Peyer's patch (tissue), 4 donors: ENCODE results near the gene PTGER3.

Source experiments
- CTCF ChIP-seq, 6 experiments: fragments of 450-650 bp in 4 of 6; fragments of 200-600 bp in 2 of 6; sonication (generic) in 1 of 6; IDR thresholded peaks; one replicate each; pipeline ENCODE4 v1.5.1; 2017 to 2019; ENCODE audit warnings: antibody characterized with exemption in 6 of 6, mild to moderate bottlenecking in 3 of 6, moderate library complexity in 1 of 6
- POLR2A ChIP-seq, 2 donors: fragments of 450-650 bp; IDR thresholded peaks; one replicate each; pipeline ENCODE4 v1.5.1; 2017; ENCODE audit warnings: antibody characterized with exemption in 2 of 2, mild to moderate bottlenecking in 2 of 2, moderate library complexity in 2 of 2

- TF ChIP-seq CTCF (IDR thresholded peaks at IDR 0.05) = no peak
- no peak for TF ChIP-seq POLR2A (IDR thresholded peaks at IDR 0.05)
These were observed 99.1 kb downstream of the PTGER3 start for GRCh38 chr1:70948396-70949017.
